Measurements from ENCODE around the gene PRKCZ. TPM values are rescaled to one million over a fixed set of nuclear protein-coding genes. Genes with fewer than 3 reads are reported as not detected.

PRKCZ gene
- total RNA-seq, 2 experiments from 2014 or later, result 8.0 to 10.0 TPM

- H3K4me3 ChIP-seq (ENCODE audit: low read depth, low read length, poor library complexity, severe bottlenecking), result no peak overlapping the region
- no peak overlapping the region for H3K4me2 ChIP-seq (ENCODE audit: low read length)
- H3K27ac ChIP-seq (ENCODE audit: low read depth, low read length, poor library complexity, severe bottlenecking), result no peak overlapping the region
- no peak for DNase-seq (ENCODE audit: low spot score)
- no peak overlapping the region for H2AFZ ChIP-seq (ENCODE audit: low read length)
- CTCF ChIA-PET (ENCODE audit: unreplicated experiment), result interaction anchor here (1.0 to 1.1 kb wide), 3 partner anchors 83 to 102 kb away, joined by 3 to 5 read pairs (median 3); no protein-coding TSS in a partner anchor
- intact Hi-C loops (cut with micrococcal nuclease; ENCODE audit: unreplicated experiment), result no loop called here
- POLR2A ChIA-PET, result no interaction called here
- H4K20me1 ChIP-seq (ENCODE audit: insufficient read depth, low read length), result no peaks in the 10 kb centered on the region
- no peak for TF ChIP-seq CTCF (conservative IDR thresholded peaks at IDR 0.05; ENCODE audit: low read length)
- TF ChIP-seq EZH2phosphoT487 (IDR thresholded peaks at IDR 0.05; ENCODE audit: borderline replicate concordance, low read depth, low read length), result no peak
- no TSS peak for BruUV-seq (replicated peaks)
- no peaks in the 10 kb centered on the region for H3K36me3 ChIP-seq (ENCODE audit: insufficient read depth, low read length)
- H3K9me2 ChIP-seq (ENCODE audit: insufficient read depth, low read length), result no peaks in the 10 kb centered on the region
- H3K9me3 ChIP-seq (ENCODE audit: low read length), result no peaks in the 10 kb centered on the region
- no peaks in the 10 kb centered on the region for H3K79me2 ChIP-seq (ENCODE audit: insufficient read depth, low read depth, low read length)
- no peaks in the 10 kb centered on the region for H3K4me1 ChIP-seq (ENCODE audit: insufficient read depth, low read length, poor library complexity, severe bottlenecking)
These were observed 6.3 kb upstream of the PRKCZ start for GRCh38 chr1:2043886-2044285.

GRCh38 chr1:2044510-2045319 is 5.5 kb upstream of the PRKCZ start:
- H3K4me2 ChIP-seq (ENCODE audit: low read length), result peak overlapping the region; percentile 57
- intact Hi-C loops (cut with micrococcal nuclease; ENCODE audit: unreplicated experiment), result loop anchor here (5.0 kb wide), 1 partner anchor 102 kb away; no protein-coding TSS in a partner anchor
- H3K9me2 ChIP-seq (ENCODE audit: insufficient read depth, low read length), result no peaks in the 10 kb centered on the region
- POLR2A ChIA-PET, result no interaction called here
- CTCF ChIA-PET (ENCODE audit: unreplicated experiment), result interaction anchor here (0.6 to 1.1 kb wide), 4 partner anchors 84 to 103 kb away, joined by 3 to 5 read pairs (median 3); no protein-coding TSS in a partner anchor
- DNase-seq (ENCODE audit: low spot score), result peak; percentile 59
- H3K36me3 ChIP-seq (ENCODE audit: insufficient read depth, low read length), result no peaks in the 10 kb centered on the region
- no peaks in the 10 kb centered on the region for H3K9me3 ChIP-seq (ENCODE audit: low read length)
- H3K79me2 ChIP-seq (ENCODE audit: insufficient read depth, low read depth, low read length), result no peaks in the 10 kb centered on the region
- TF ChIP-seq EZH2phosphoT487 (IDR thresholded peaks at IDR 0.05; ENCODE audit: borderline replicate concordance, low read depth, low read length) (no peak), CTCF (conservative IDR thresholded peaks at IDR 0.05; ENCODE audit: low read length) (peak; percentile 76)
- H2AFZ ChIP-seq (ENCODE audit: low read length), result peak overlapping the region; percentile 78
- H3K4me3 ChIP-seq (ENCODE audit: low read depth, low read length, poor library complexity, severe bottlenecking), result no peak overlapping the region
- BruUV-seq (replicated peaks), result no TSS peak
- H3K4me1 ChIP-seq (ENCODE audit: insufficient read depth, low read length, poor library complexity, severe bottlenecking), result peaks cover 5% of the 10 kb centered on the region
- H4K20me1 ChIP-seq (ENCODE audit: insufficient read depth, low read length), result no peaks in the 10 kb centered on the region
- H3K27ac ChIP-seq (ENCODE audit: low read depth, low read length, poor library complexity, severe bottlenecking), result no peak overlapping the region
